B cell (primary cell): ENCODE measurements around the gene MCM10. TPM values are rescaled to one million over a fixed set of nuclear protein-coding genes. Genes with fewer than 3 reads are reported as not detected.

Experiments
- ATAC-seq: fragments of 200-7000 bp; cut with Tn5 transposase; one replicate; pipeline ENCODE4 v1.10.0; 2021; ENCODE audit warnings: low read depth, mild to moderate bottlenecking, moderate number of reproducible peaks, moderate library complexity
- CTCF ChIA-PET: fragments of 350-600 bp; sonication (Branson Sonifier 250); formaldehyde crosslinking; loops from one replicate; lab custom pipeline; 2021; ENCODE audit warnings: antibody characterized with exemption, inconsistent platforms; lab: Charles Lee
- POLR2A ChIA-PET: fragments of 350-600 bp; sonication (Branson Sonifier 250); formaldehyde crosslinking; loops from one replicate; lab custom pipeline; 2021; ENCODE audit warnings: antibody characterized with exemption; lab: Charles Lee
- DNase-seq: peaks from one replicate; pipeline ENCODE4 v3.0.0; 2013
- H2AFZ ChIP-seq: 2 replicates; pipeline ENCODE4 v1.6.1; 2012; ENCODE audit warnings: mild to moderate bottlenecking, low read depth, low read length; ENCODE audit not compliant: insufficient read depth, poor library complexity, severe bottlenecking
- H3K27ac ChIP-seq, 2 donors: 1 replicate in 1 of 2; 2 replicates in 1 of 2; pipeline ENCODE4 v1.5.1; 2012 to 2013; ENCODE audit warnings: low read length in 2 of 2, mild to moderate bottlenecking in 2 of 2, moderate library complexity in 1 of 2
- H3K27me3 ChIP-seq, 4 experiments: fragments of 200-600 bp in 1 of 4; sonication (generic) in 1 of 4; replicated peaks in 1 of 4; 1 replicate in 2 of 4; 2 replicates in 2 of 4; pipeline versions ENCODE4 v1.6.1 to v1.7.0; 2013 to 2016; ENCODE audit warnings: low read length in 3 of 4, mild to moderate bottlenecking in 2 of 4, mixed read lengths in 1 of 4, moderate library complexity in 1 of 4; ENCODE audit not compliant: insufficient read depth in 4 of 4, control insufficient read depth in 3 of 4; ENCODE audit errors: control extremely low read depth in 1 of 4
- H3K36me3 ChIP-seq, 2 experiments: replicated peaks in 1 of 2; 1 replicate in 1 of 2; 2 replicates in 1 of 2; pipeline versions ENCODE4 v1.6.1 to v1.7.1; 2013; ENCODE audit warnings: low read length in 1 of 2; ENCODE audit not compliant: insufficient read depth in 2 of 2, control insufficient read depth in 1 of 2; ENCODE audit errors: control extremely low read depth in 1 of 2, extremely low read depth in 1 of 2
- H3K4me1 ChIP-seq, 2 donors: fragments of 200-600 bp in 1 of 2; sonication (generic) in 1 of 2; 1 replicate in 1 of 2; 2 replicates in 1 of 2; pipeline versions ENCODE4 v1.5.1 to v1.6.1; 2013 to 2017; ENCODE audit warnings: low read length in 2 of 2; ENCODE audit not compliant: control insufficient read depth in 2 of 2, insufficient read depth in 2 of 2
- H3K4me2 ChIP-seq: replicated peaks from 2 replicates; pipeline ENCODE3; 2012; ENCODE audit warnings: mild to moderate bottlenecking, low read depth, low read length; ENCODE audit not compliant: poor library complexity, severe bottlenecking
- H3K4me3 ChIP-seq, 5 experiments: fragments of 200-600 bp in 1 of 5; sonication (generic) in 1 of 5; 1 replicate in 3 of 5; 2 replicates in 2 of 5; pipeline versions ENCODE4 v1.5.1 to v1.7.0; 2011 to 2016; ENCODE audit warnings: low read length in 4 of 5, mild to moderate bottlenecking in 4 of 5, low read depth in 2 of 5, control low read depth in 1 of 5, moderate library complexity in 1 of 5; ENCODE audit not compliant: insufficient read depth in 1 of 5; ENCODE audit errors: control extremely low read depth in 1 of 5, extremely low read depth in 1 of 5
- H3K79me2 ChIP-seq: fragments of 200-600 bp; sonication (generic); one replicate; pipeline ENCODE4 v1.6.0; 2016; ENCODE audit warnings: low read length; ENCODE audit not compliant: control insufficient read depth, insufficient read depth
- H3K9ac ChIP-seq: fragments of 200-600 bp; sonication (generic); 2 replicates; pipeline ENCODE4 v1.6.1; 2017; ENCODE audit warnings: mild to moderate bottlenecking, low read length, moderate library complexity
- H3K9me3 ChIP-seq, 3 donors: one replicate each; pipeline versions ENCODE4 v1.6.1 to v1.7.1; 2013; ENCODE audit warnings: low read length in 2 of 3; ENCODE audit not compliant: control insufficient read depth in 2 of 3, insufficient read depth in 1 of 3; ENCODE audit errors: control extremely low read depth in 1 of 3
- H4K20me1 ChIP-seq: 2 replicates; pipeline ENCODE4 v1.6.0; 2012; ENCODE audit warnings: mild to moderate bottlenecking, low read length; ENCODE audit not compliant: insufficient read depth, control insufficient read depth, poor library complexity, severe bottlenecking
- H3K27ac Mint-ChIP-seq: one replicate; pipeline ENCODE4 v1.8.0; 2021; ENCODE audit warnings: mixed read lengths
- H3K27me3 Mint-ChIP-seq: one replicate; pipeline ENCODE4 v1.8.0; 2021; ENCODE audit warnings: mixed read lengths
- H3K4me1 Mint-ChIP-seq: one replicate; pipeline ENCODE4 v1.8.0; 2021; ENCODE audit warnings: mixed read lengths
- H3K4me3 Mint-ChIP-seq: one replicate; pipeline ENCODE4 v1.8.0; 2021; ENCODE audit warnings: mixed read lengths
- H3K9me3 Mint-ChIP-seq: one replicate; pipeline ENCODE4 v1.8.0; 2022; ENCODE audit warnings: mixed read lengths; ENCODE audit not compliant: insufficient read depth
- CTCF ChIP-seq: fragments of 200-600 bp; IDR thresholded peaks from one replicate; pipeline ENCODE4 v1.8.0; 2022; ENCODE audit warnings: antibody characterized with exemption, mild to moderate bottlenecking
- EZH2 ChIP-seq: IDR thresholded peaks from 2 replicates; pipeline ENCODE4 v1.6.1; 2012; ENCODE audit warnings: borderline replicate concordance, low read depth, mild to moderate bottlenecking, moderate library complexity, low read length; ENCODE audit not compliant: insufficient read depth, poor library complexity, severe bottlenecking
- WGBS: methylation state at CpG from one replicate; pipeline ENCODE4 v1.1.5; 2013; ENCODE audit warnings: missing lambda C conversion rate; ENCODE audit not compliant: insufficient coverage; 5-methylcytosine and 5-hydroxymethylcytosine counted together
- intact Hi-C: fragments of 100-400 bp; cut with micrococcal nuclease; formaldehyde crosslinking; loops from one replicate; pipeline ENCODE4 v1.10.0; 2022
- polyA plus RNA-seq: library from polyadenylated mRNA; depleted of rRNA; stranded (reverse); fragments of >200 nt; gene quantifications from 2 replicates; pipeline ENCODE4 v1.2.3, GENCODE V29; 2012
- total RNA-seq, 2 donors: library from RNA; stranded (reverse); fragments of 120-200 nt in 1 of 2; gene quantifications; 1 replicate in 1 of 2; 2 replicates in 1 of 2; pipeline versions ENCODE4 v1.2.3 to v1.2.4, GENCODE V29; 2013 to 2022

MCM10 gene
- total and polyA plus RNA-seq, 2 donors (not counting 1 experiment from before 2014, with no cell fraction given), result 0.42 to 0.88 TPM

- H3K4me1 Mint-ChIP-seq, result no peaks in the 10 kb centered on the region
- Histone ChIP-seq H3K4me3 (no peak overlapping the region), H3K9me3 (no peaks in the 10 kb centered on the region), H3K36me3 (no peaks in the 10 kb centered on the region), H3K4me1 (no peaks in the 10 kb centered on the region), H3K79me2 (no peaks in the 10 kb centered on the region), H4K20me1 (no peaks in the 10 kb centered on the region), H3K27ac (no peak overlapping the region), H2AFZ (no peak overlapping the region), H3K27me3 (no peaks in the 10 kb centered on the region), H3K4me2 (no peak overlapping the region), H3K9ac (no peak overlapping the region)
- ATAC-seq (no peak), DNase-seq (no peak)
- intact Hi-C loops, result no loop called here
- 97% methylated on average over 7 of the region's 7 CpGs for WGBS
- no peaks in the 10 kb centered on the region for H3K9me3 Mint-ChIP-seq
- POLR2A ChIA-PET, result no interaction called here
- no peaks in the 10 kb centered on the region for H3K27me3 Mint-ChIP-seq
- no peak for TF ChIP-seq EZH2
- no peak for TF ChIP-seq CTCF
- H3K27ac Mint-ChIP-seq, result no peak overlapping the region
- CTCF ChIA-PET, result no interaction called here
- no peak overlapping the region for H3K4me3 Mint-ChIP-seq
These were observed 6.2 kb downstream of the MCM10 start for GRCh38 chr10:13167568-13167967.

- no peak overlapping the region for H2AFZ ChIP-seq
- no peaks in the 10 kb centered on the region for H4K20me1 ChIP-seq
- H3K36me3 ChIP-seq, result no peaks in the 10 kb centered on the region
- Mint-ChIP-seq H3K9me3 (no peaks in the 10 kb centered on the region), H3K27me3 (no peaks in the 10 kb centered on the region), H3K4me3 (no peak overlapping the region), H3K27ac (no peak overlapping the region), H3K4me1 (no peaks in the 10 kb centered on the region)
- no peaks in the 10 kb centered on the region for H3K27me3 ChIP-seq
- no peak overlapping the region for H3K4me2 ChIP-seq
- no peak overlapping the region for H3K27ac ChIP-seq
- ATAC-seq, result no peak
- no peak overlapping the region for H3K9ac ChIP-seq
- 100% methylated on average over 4 of the region's 6 CpGs for WGBS
- no peaks in the 10 kb centered on the region for H3K9me3 ChIP-seq
- no peak for DNase-seq
- no peaks in the 10 kb centered on the region for H3K4me1 ChIP-seq
- H3K4me3 ChIP-seq, result no peak overlapping the region
- H3K79me2 ChIP-seq, result no peaks in the 10 kb centered on the region
- ChIA-PET POLR2A (no interaction called here), CTCF (no interaction called here)
- intact Hi-C loops, result no loop called here
- TF ChIP-seq CTCF (no peak), EZH2 (no peak)
These were observed 7.4 kb downstream of the MCM10 start for GRCh38 chr10:13168781-13169180.
